IMR-90 (cell line): Measurements from ENCODE around the gene DCAF6. TPM values are rescaled to one million over a fixed set of nuclear protein-coding genes. Genes with fewer than 3 reads are reported as not detected.

ENCODE experiments used
- ATAC-seq: fragments of 200-7000 bp; cut with Tn5 transposase; 2 replicates; pipeline ENCODE4 v1.9.1; 2020; ENCODE audit warnings: low read depth, mild to moderate bottlenecking, moderate library complexity
- BruUV-seq: library from RNA; stranded (reverse); fragments of 400-500 nt; replicated peaks from 2 replicates; lab custom pipeline; 2021; lab: Mats Ljungman, UMichigan
- CTCF ChIA-PET: fragments of 300-600 bp; formaldehyde crosslinking; extraction: SDS; loops from one replicate; lab custom pipeline; 2021; ENCODE audit warnings: antibody characterized with exemption; lab: Yijun Ruan, JAX
- POLR2A ChIA-PET: fragments of 300-600 bp; sonication (Branson Sonifier 250); formaldehyde crosslinking; loops from one replicate; lab custom pipeline; 2022; ENCODE audit warnings: antibody characterized with exemption; ENCODE audit not compliant: unreplicated experiment; lab: Charles Lee
- DNase-seq: peaks from one replicate; pipeline ENCODE4 v3.0.0; 2013
- H2AFZ ChIP-seq: replicated peaks from 2 replicates; pipeline ENCODE3; 2013; ENCODE audit warnings: low read length, mild to moderate bottlenecking; ENCODE audit not compliant: poor library complexity
- H2AK5ac ChIP-seq: 2 replicates; pipeline ENCODE4 v1.6.1; 2013; ENCODE audit warnings: low read depth, low read length, inconsistent platforms
- H2AK9ac ChIP-seq: replicated peaks from 2 replicates; pipeline ENCODE3; 2013; ENCODE audit warnings: mild to moderate bottlenecking, low read depth, low read length, moderate library complexity; ENCODE audit not compliant: poor library complexity
- H2BK120ac ChIP-seq: 2 replicates; pipeline ENCODE4 v1.6.1; 2013; ENCODE audit warnings: low read depth, low read length, inconsistent platforms
- H2BK15ac ChIP-seq: 3 replicates; pipeline ENCODE4 v1.6.1; 2013; ENCODE audit warnings: low read depth, low read length, inconsistent platforms
- H2BK20ac ChIP-seq: 2 replicates; pipeline ENCODE4 v1.6.1; 2013; ENCODE audit warnings: low read depth, mild to moderate bottlenecking, inconsistent platforms, low read length, moderate library complexity
- H2BK5ac ChIP-seq: 2 replicates; pipeline ENCODE4 v1.6.1; 2013; ENCODE audit warnings: mild to moderate bottlenecking, low read depth, low read length, inconsistent platforms; ENCODE audit not compliant: poor library complexity, severe bottlenecking
- H3K14ac ChIP-seq: replicated peaks from 2 replicates; pipeline ENCODE4 v1.6.1; 2013; ENCODE audit warnings: low read depth, low read length, inconsistent platforms
- H3K18ac ChIP-seq: 2 replicates; pipeline ENCODE4 v1.6.1; 2013; ENCODE audit warnings: low read depth, low read length, control low read depth
- H3K23ac ChIP-seq: 2 replicates; pipeline ENCODE4 v1.6.1; 2013; ENCODE audit warnings: low read depth, low read length, inconsistent platforms
- H3K27ac ChIP-seq: 2 replicates; pipeline ENCODE4 v1.5.1; 2013; ENCODE audit warnings: mild to moderate bottlenecking, control low read depth, low read length; ENCODE audit not compliant: insufficient read depth
- H3K27me3 ChIP-seq: 2 replicates; pipeline ENCODE4 v1.6.1; 2013; ENCODE audit warnings: low read length; ENCODE audit not compliant: control insufficient read depth, insufficient read depth
- H3K36me3 ChIP-seq: 2 replicates; pipeline ENCODE4 v1.6.1; 2013; ENCODE audit warnings: low read length, mixed read lengths; ENCODE audit not compliant: control insufficient read depth, insufficient read depth
- H3K4ac ChIP-seq: 2 replicates; pipeline ENCODE4 v1.6.1; 2013; ENCODE audit warnings: low read depth, low read length, inconsistent platforms
- H3K4me1 ChIP-seq: 2 replicates; pipeline ENCODE4 v1.6.1; 2013; ENCODE audit warnings: low read length, mixed read lengths; ENCODE audit not compliant: control insufficient read depth, insufficient read depth
- H3K4me2 ChIP-seq: 2 replicates; pipeline ENCODE4 v1.6.1; 2013; ENCODE audit warnings: low read depth, mild to moderate bottlenecking, control low read depth, low read length, moderate library complexity
- H3K4me3 ChIP-seq: 2 replicates; pipeline ENCODE4 v1.5.1; 2013; ENCODE audit warnings: low read depth, mild to moderate bottlenecking, control low read depth, low read length, moderate library complexity; ENCODE audit not compliant: insufficient read depth
- H3K56ac ChIP-seq: 2 replicates; pipeline ENCODE4 v1.6.1; 2013; ENCODE audit warnings: low read length, inconsistent platforms; ENCODE audit not compliant: insufficient read depth; ENCODE audit errors: extremely low read depth
- H3K79me1 ChIP-seq, 2 experiments: 2 replicates each; pipeline ENCODE4 v1.6.1; 2013; ENCODE audit warnings: low read length in 2 of 2, inconsistent platforms in 1 of 2, low read depth in 1 of 2
- H3K9ac ChIP-seq: 2 replicates; pipeline ENCODE4 v1.6.1; 2013; ENCODE audit warnings: low read depth, low read length, control low read depth
- H3K9me1 ChIP-seq: 2 replicates; pipeline ENCODE4 v1.6.1; 2013; ENCODE audit warnings: low read length, inconsistent platforms; ENCODE audit not compliant: insufficient read depth
- H3K9me3 ChIP-seq: 2 replicates; pipeline ENCODE4 v1.6.1; 2013; ENCODE audit warnings: low read length; ENCODE audit not compliant: control insufficient read depth, insufficient read depth
- H4K20me1 ChIP-seq: 2 replicates; pipeline ENCODE4 v1.6.1; 2013; ENCODE audit warnings: low read length, inconsistent platforms; ENCODE audit not compliant: insufficient read depth
- H4K5ac ChIP-seq: 2 replicates; pipeline ENCODE4 v1.6.1; 2013; ENCODE audit warnings: mild to moderate bottlenecking, low read depth, low read length, control low read depth
- H4K8ac ChIP-seq, 2 experiments: 2 replicates each; pipeline ENCODE4 v1.6.1; 2013; ENCODE audit warnings: low read depth in 2 of 2, low read length in 2 of 2, control low read depth in 1 of 2, inconsistent platforms in 1 of 2
- H4K91ac ChIP-seq: 2 replicates; pipeline ENCODE4 v1.6.1; 2013; ENCODE audit warnings: low read depth, low read length, inconsistent platforms; ENCODE audit not compliant: insufficient read depth
- ELK1 ChIP-seq: fragments of 150-350 bp; IDR thresholded peaks from 2 replicates; pipeline ENCODE4 v1.6.1; 2016; ENCODE audit warnings: low read depth, mild to moderate bottlenecking, low read length, moderate library complexity, borderline replicate concordance
- MAZ ChIP-seq: IDR thresholded peaks from 2 replicates; pipeline ENCODE4 v1.6.1; 2012; ENCODE audit warnings: low read depth, mild to moderate bottlenecking, low read length, improper control_type of control experiment, moderate library complexity, borderline replicate concordance
- MXI1 ChIP-seq: IDR thresholded peaks from 2 replicates; pipeline ENCODE4 v1.6.1; 2012; ENCODE audit warnings: low read depth, mild to moderate bottlenecking, low read length, moderate library complexity, borderline replicate concordance
- NFE2L2 ChIP-seq: fragments of 150-350 bp; IDR thresholded peaks from 2 replicates; pipeline ENCODE4 v1.6.1; 2016; ENCODE audit warnings: low read depth, mild to moderate bottlenecking, low read length
- POLR2A ChIP-seq: IDR thresholded peaks from 2 replicates; pipeline ENCODE4 v1.6.1; 2012; ENCODE audit warnings: mild to moderate bottlenecking, low read depth, low read length
- RAD21 ChIP-seq: IDR thresholded peaks from 2 replicates; pipeline ENCODE4 v1.6.1; 2012; ENCODE audit warnings: low read length, improper control_type of control experiment
- RFX5 ChIP-seq: IDR thresholded peaks from 2 replicates; pipeline ENCODE4 v1.8.0; 2012; ENCODE audit warnings: low read depth, mild to moderate bottlenecking, low read length, moderate library complexity
- SMC3 ChIP-seq: fragments of 150-350 bp; IDR thresholded peaks from 2 replicates; pipeline ENCODE4 v1.6.1; 2016; ENCODE audit warnings: low read depth, mild to moderate bottlenecking, antibody characterized with exemption, low read length, moderate library complexity
- USF2 ChIP-seq: fragments of 150-350 bp; IDR thresholded peaks from 2 replicates; pipeline ENCODE4 v1.6.1; 2017; ENCODE audit warnings: mild to moderate bottlenecking, antibody characterized with exemption, low read length, low read depth
- WGBS, 2 experiments: methylation state at CpG; one replicate each; pipeline versions ENCODE4 v1.1.5 to v1.1.7; 2013; ENCODE audit warnings: missing lambda C conversion rate in 2 of 2; ENCODE audit not compliant: insufficient read length in 1 of 2; ENCODE audit errors: extremely low coverage in 2 of 2; 5-methylcytosine and 5-hydroxymethylcytosine counted together
- dilution Hi-C: fragments of 300-500 bp; cut with HindIII; formaldehyde crosslinking; loops from one replicate; pipeline ENCODE4 v1.14.3; 2018; ENCODE audit warnings: low sequenced_read_pairs; ENCODE audit not compliant: unreplicated experiment
- in situ Hi-C: fragments of 300-500 bp; cut with MboI; formaldehyde crosslinking; loops from 3 replicates; pipeline ENCODE4 v1.14.3; 2019; ENCODE audit warnings: low sequenced_read_pairs, inconsistent platforms, mixed read lengths
- intact Hi-C: fragments of 100-400 bp; cut with micrococcal nuclease; formaldehyde crosslinking; loops from 2 replicates; pipeline ENCODE4 v1.10.0; 2022
- polyA plus RNA-seq, 3 experiments: library from polyadenylated mRNA; depleted of rRNA; stranded (reverse); fragments of >200 nt; gene quantifications; 2 replicates each; pipeline ENCODE4 v1.2.3, GENCODE V29; 2012; ENCODE audit warnings: low replicate concordance in 1 of 3
- total RNA-seq: library from RNA; depleted of rRNA; stranded (reverse); fragments of >200 nt; gene quantifications from 2 replicates; pipeline ENCODE4 v1.2.3, GENCODE V29; 2012

Gene DCAF6
- total and polyA plus RNA-seq, 2 of the 4 experiments (the other 2 are of a cell fraction) = 60.4 to 88.7 TPM

GRCh38 chr1:167893798-167894197 is 42.7 kb upstream of the DCAF6 start:
- ChIA-PET POLR2A (no interaction called here), CTCF (interaction anchor here (1.0 kb wide), 1 partner anchor 30 kb away, joined by 7 read pairs; no protein-coding TSS in a partner anchor)

More at GRCh38 chr1:167893798-167894197, 42.7 kb upstream of the DCAF6 start:
- BruUV-seq = no TSS peak
- dilution Hi-C loops = no loop called here
- Histone ChIP-seq H3K4me2 (no peak overlapping the region), H2BK120ac (no peak overlapping the region), H3K4ac (no peak overlapping the region), H3K27ac (no peak overlapping the region), H3K27me3 (no peaks in the 10 kb centered on the region), H3K4me3 (no peak overlapping the region), H3K36me3 (no peaks in the 10 kb centered on the region), H2AFZ (no peak overlapping the region), H4K5ac (no peak overlapping the region), H3K9me1 (peaks cover under 1% of the 10 kb centered on the region), H3K23ac (no peak overlapping the region), H3K9me3 (no peaks in the 10 kb centered on the region), H3K9ac (no peak overlapping the region), H4K20me1 (no peaks in the 10 kb centered on the region), H2BK15ac (no peak overlapping the region), H2BK20ac (no peak overlapping the region), H2AK9ac (no peak overlapping the region), H4K91ac (no peak overlapping the region), H4K8ac (no peak overlapping the region), H3K18ac (no peak overlapping the region), H2AK5ac (no peak overlapping the region), H2BK5ac (no peak overlapping the region), H3K79me1 (no peaks in the 10 kb centered on the region), H3K56ac (no peak overlapping the region), H3K14ac (no peak overlapping the region), H3K4me1 (no peaks in the 10 kb centered on the region; the same call in 1 of the 2 replicates)
- WGBS, 2 experiments = 100% methylated on average over 1 of the region's 2 CpGs; no CpG with 5 or more reads in 1 of the 2 experiments
- TF ChIP-seq RFX5 (no peak), MAZ (no peak), NFE2L2 (no peak), RAD21 (no peak), USF2 (no peak), MXI1 (no peak), ELK1 (no peak), SMC3 (no peak), POLR2A (no peak)
- ATAC-seq (no peak), DNase-seq (no peak)
- in situ Hi-C loops = no loop called here
- intact Hi-C loops = no loop called here
